Thymus (tissue), 11 donors: ENCODE data around the gene SART3. TPM values are rescaled to one million over a fixed set of nuclear protein-coding genes. Genes with fewer than 3 reads are reported as not detected.

Source experiments
- DNase-seq, 9 donors: peaks; one replicate each; pipeline ENCODE4 v3.0.0-alpha.2; 2013; ENCODE audit warnings: low spot score in 9 of 9, low read depth in 6 of 9, missing footprints in 1 of 9
- H3K27ac ChIP-seq, 2 donors: one replicate each; pipeline ENCODE4 v1.5.1; 2013; ENCODE audit warnings: control low read depth in 1 of 2, low read depth in 1 of 2, low read length in 1 of 2, mild to moderate bottlenecking in 1 of 2, moderate library complexity in 1 of 2
- H3K27me3 ChIP-seq, 2 donors: one replicate each; pipeline ENCODE4 v1.5.1; 2013; ENCODE audit warnings: low read length in 1 of 2; ENCODE audit not compliant: control insufficient read depth in 2 of 2, insufficient read depth in 1 of 2
- H3K36me3 ChIP-seq, 2 donors: one replicate each; pipeline ENCODE4 v1.5.1; 2013; ENCODE audit warnings: low read length in 1 of 2, mild to moderate bottlenecking in 1 of 2, moderate library complexity in 1 of 2; ENCODE audit not compliant: control insufficient read depth in 2 of 2, insufficient read depth in 2 of 2
- H3K4me1 ChIP-seq, 2 donors: one replicate each; pipeline ENCODE4 v1.5.1; 2013; ENCODE audit warnings: low read length in 2 of 2; ENCODE audit not compliant: control insufficient read depth in 2 of 2, insufficient read depth in 2 of 2
- H3K4me3 ChIP-seq, 2 donors: one replicate each; pipeline ENCODE4 v1.5.1; 2013; ENCODE audit warnings: low read length in 2 of 2, control low read depth in 1 of 2, mild to moderate bottlenecking in 1 of 2
- H3K9me3 ChIP-seq, 2 donors: one replicate each; pipeline ENCODE4 v1.5.1; 2013; ENCODE audit warnings: low read length in 1 of 2, mild to moderate bottlenecking in 1 of 2; ENCODE audit not compliant: control insufficient read depth in 2 of 2, insufficient read depth in 1 of 2
- WGBS: extraction: QIAGEN DNeasy Blood & Tissue Kit; methylation state at CpG from one replicate; pipeline ENCODE4 v1.1.7; 2013; 5-methylcytosine and 5-hydroxymethylcytosine counted together
- polyA plus RNA-seq: library from polyadenylated mRNA; stranded (reverse); fragments of 200-250 nt; gene quantifications from one replicate; pipeline ENCODE4 v1.2.3, GENCODE V29; 2013
- total RNA-seq: library from RNA; stranded (reverse); fragments of 120-200 nt; gene quantifications from one replicate; pipeline ENCODE4 v1.2.4, GENCODE V29; 2013
- donor health status: healthy.

The SART3 gene
- total and polyA plus RNA-seq, 2 donors, result 21.0 to 45.2 TPM

- no peak overlapping the region for H3K27ac ChIP-seq
- H3K4me3 ChIP-seq, result no peak overlapping the region
- H3K9me3 ChIP-seq, result no peaks in the 10 kb centered on the region
- DNase-seq, result no peak
- 96% methylated on average over 14 of the region's 14 CpGs for WGBS
- peaks cover 94 to 95% of the 10 kb centered on the region in 2 donors for H3K36me3 ChIP-seq
- H3K27me3 ChIP-seq, result no peaks in the 10 kb centered on the region
- H3K4me1 ChIP-seq, result no peaks in the 10 kb centered on the region
Measured at GRCh38 chr12:108523365-108523764, 37.6 kb downstream of the SART3 start.

- WGBS, result 93% methylated on average over 4 of the region's 4 CpGs
- no peak overlapping the region for H3K27ac ChIP-seq
- no peak overlapping the region for H3K4me3 ChIP-seq
- H3K36me3 ChIP-seq, result peaks cover 69% of the 10 kb centered on the region in 2 donors
- peaks cover 5 to 8% of the 10 kb centered on the region in 2 donors for H3K4me1 ChIP-seq
- no peaks in the 10 kb centered on the region for H3K9me3 ChIP-seq
- DNase-seq, result no peak
- no peaks in the 10 kb centered on the region for H3K27me3 ChIP-seq
Measured at GRCh38 chr12:108519558-108519957, 41.4 kb downstream of the SART3 start.

GRCh38 chr12:108518716-108519496 is 42.1 kb downstream of the SART3 start:
- Histone ChIP-seq H3K4me1 (peaks cover 5 to 8% of the 10 kb centered on the region in 2 donors), H3K9me3 (no peaks in the 10 kb centered on the region), H3K4me3 (no peak overlapping the region), H3K27ac (no peak overlapping the region), H3K27me3 (no peaks in the 10 kb centered on the region), H3K36me3 (peaks cover 62 to 63% of the 10 kb centered on the region in 2 donors)
- no peak for DNase-seq
- 97% methylated on average over 39 of the region's 39 CpGs for WGBS

- Histone ChIP-seq H3K36me3 (peaks cover 55 to 56% of the 10 kb centered on the region in 2 donors), H3K27me3 (no peaks in the 10 kb centered on the region), H3K4me1 (peaks cover 5 to 8% of the 10 kb centered on the region in 2 donors), H3K4me3 (no peak overlapping the region), H3K27ac (no peak overlapping the region), H3K9me3 (no peaks in the 10 kb centered on the region)
- 98% methylated on average over 24 of the region's 24 CpGs for WGBS
- no peak for DNase-seq
Measured at GRCh38 chr12:108518101-108518715, 42.8 kb downstream of the SART3 start.

- peaks cover 48 to 49% of the 10 kb centered on the region in 2 donors for H3K36me3 ChIP-seq
Measured at GRCh38 chr12:108517288-108518100, 43.5 kb downstream of the SART3 start.

GRCh38 chr12:108516511-108517275 is 44.3 kb downstream of the SART3 start:
- no peak overlapping the region for H3K4me3 ChIP-seq
- H3K9me3 ChIP-seq, result no peaks in the 10 kb centered on the region
- H3K27me3 ChIP-seq, result no peaks in the 10 kb centered on the region
- peaks cover 41 to 43% of the 10 kb centered on the region in 2 donors for H3K36me3 ChIP-seq
- DNase-seq, result no peak
- no peak overlapping the region for H3K27ac ChIP-seq
- 96% methylated on average over 23 of the region's 23 CpGs for WGBS
- peaks cover 5 to 10% of the 10 kb centered on the region in 2 donors for H3K4me1 ChIP-seq

More at GRCh38 chr12:108517288-108518100, 43.5 kb downstream of the SART3 start:
- H3K27me3 ChIP-seq, result no peaks in the 10 kb centered on the region
- WGBS, result 96% methylated on average over 12 of the region's 12 CpGs
- H3K27ac ChIP-seq, result no peak overlapping the region
- H3K9me3 ChIP-seq, result no peaks in the 10 kb centered on the region
- DNase-seq, result no peak
- H3K4me3 ChIP-seq, result no peak overlapping the region
- peaks cover 5 to 8% of the 10 kb centered on the region in 2 donors for H3K4me1 ChIP-seq

GRCh38 chr12:108515916-108516315 is 45.1 kb downstream of the SART3 start:
- WGBS, result 81% methylated on average over 5 of the region's 5 CpGs
- H3K27ac ChIP-seq, result no peak overlapping the region
- H3K36me3 ChIP-seq, result peaks cover 33 to 36% of the 10 kb centered on the region in 2 donors
- peak overlapping the region; percentile 62 to 81 for H3K4me3 ChIP-seq
- H3K4me1 ChIP-seq, result peaks cover 5 to 10% of the 10 kb centered on the region in 2 donors
- no peaks in the 10 kb centered on the region for H3K9me3 ChIP-seq
- DNase-seq, result no peak
- no peaks in the 10 kb centered on the region for H3K27me3 ChIP-seq

GRCh38 chr12:108514973-108515814 is 45.8 kb downstream of the SART3 start, which contains the start of gene FICD:
Gene FICD, plus strand, starts transcription at chr12:108515277. Its CDS starts 1,696 bp downstream, at chr12:108516973.
- Histone ChIP-seq H3K27ac (peak within 1 kb of the TSS; percentile 46 to 52), H3K9me3 (no peaks in the 10 kb centered on the region), H3K4me3 (peak within 1 kb of the TSS; percentile 62 to 81), H3K27me3 (no peaks in the 10 kb centered on the region), H3K4me1 (peaks cover 5 to 10% of the 10 kb centered on the region in 2 donors), H3K36me3 (peaks cover 27 to 31% of the 10 kb centered on the region in 2 donors)
- under 1% methylated on average over 67 of the region's 67 CpGs for WGBS
- DNase-seq, result peak; percentile 96 to 99 (median 99)
